ENCODE data around the gene KRT13.

- TF ChIP-seq CTCF (IDR thresholded peaks at IDR 0.05; ENCODE audit: poor library complexity, severe bottlenecking) (no peak), MXI1 (conservative IDR thresholded peaks at IDR 0.05; ENCODE audit: poor library complexity, severe bottlenecking) (no peak), EZH2 (IDR thresholded peaks at IDR 0.05; ENCODE audit: borderline replicate concordance, insufficient read depth, low read length, poor library complexity, severe bottlenecking) (no peak)
Observed at GRCh38 chr17:41505007-41505808, at the start of gene KRT13.

Measured in neural cell (in vitro differentiated cells).